Epithelial cell of esophagus (primary cell): ENCODE measurements around the gene ZNF536.

ENCODE experiments used
- DNase-seq: peaks from one replicate; pipeline ENCODE4 v3.0.0; 2010; ENCODE audit warnings: low read depth
- H3K4me3 ChIP-seq: 2 replicates; pipeline ENCODE4 v1.5.1; 2011; ENCODE audit warnings: mild to moderate bottlenecking, low read length, control low read depth
- TF ChIP-seq, protein P1 (sequence below): IDR thresholded peaks from 2 replicates; pipeline ENCODE4 v1.5.1; 2011; ENCODE audit warnings: low read depth, mild to moderate bottlenecking, low read length, control low read depth, inconsistent platforms; ENCODE audit not compliant: insufficient read depth; ENCODE audit errors: missing control alignments

ZNF536 gene

DNA sequence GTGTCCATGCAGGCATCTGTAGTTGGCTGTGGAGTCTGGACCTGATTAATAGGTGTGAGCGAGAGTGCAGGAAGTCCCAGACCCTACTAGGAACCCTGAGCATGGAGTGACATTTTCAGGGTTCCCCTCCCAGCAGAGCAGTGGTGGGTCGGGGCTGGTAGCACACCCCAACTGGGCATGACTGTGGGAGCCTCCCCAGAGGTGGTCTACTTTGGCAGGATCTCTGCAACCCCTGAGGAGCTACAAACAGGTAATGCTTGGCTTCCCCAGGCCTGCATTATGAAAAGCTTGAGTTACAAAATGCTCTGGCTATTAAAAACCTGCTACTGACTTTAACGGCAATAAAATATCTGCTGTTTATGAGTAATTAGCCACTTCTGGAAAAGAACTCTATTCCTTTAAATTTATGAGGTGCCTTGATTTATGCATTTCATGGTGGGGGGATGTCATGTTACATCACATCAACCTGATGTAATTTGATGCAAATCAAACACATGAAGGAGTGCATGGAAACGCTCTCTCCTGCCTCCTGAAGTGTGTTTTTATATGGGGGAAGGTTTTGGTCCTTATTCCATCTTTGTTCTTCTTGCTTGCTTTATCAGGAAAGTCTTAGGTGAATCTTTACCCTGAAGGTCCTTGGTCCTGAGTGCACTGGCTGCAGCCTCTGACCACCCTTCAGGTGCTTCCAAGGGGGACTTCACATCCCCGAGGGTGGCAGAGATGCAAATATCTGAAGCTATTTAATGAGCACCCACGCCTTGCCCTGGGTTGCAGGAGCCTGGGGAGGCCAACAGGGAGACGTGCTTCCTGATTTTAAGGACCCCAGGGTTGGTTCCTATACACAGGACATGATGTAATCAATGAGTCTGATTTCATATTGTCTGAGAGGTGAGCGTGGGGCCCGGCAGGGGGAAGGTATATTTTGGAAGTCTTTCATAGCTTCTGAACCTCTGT is 54.0 kb downstream of the ZNF536 start:
- no peak for DNase-seq
- H3K4me3 ChIP-seq = no peak overlapping the region
- TF ChIP-seq, protein P1, sequence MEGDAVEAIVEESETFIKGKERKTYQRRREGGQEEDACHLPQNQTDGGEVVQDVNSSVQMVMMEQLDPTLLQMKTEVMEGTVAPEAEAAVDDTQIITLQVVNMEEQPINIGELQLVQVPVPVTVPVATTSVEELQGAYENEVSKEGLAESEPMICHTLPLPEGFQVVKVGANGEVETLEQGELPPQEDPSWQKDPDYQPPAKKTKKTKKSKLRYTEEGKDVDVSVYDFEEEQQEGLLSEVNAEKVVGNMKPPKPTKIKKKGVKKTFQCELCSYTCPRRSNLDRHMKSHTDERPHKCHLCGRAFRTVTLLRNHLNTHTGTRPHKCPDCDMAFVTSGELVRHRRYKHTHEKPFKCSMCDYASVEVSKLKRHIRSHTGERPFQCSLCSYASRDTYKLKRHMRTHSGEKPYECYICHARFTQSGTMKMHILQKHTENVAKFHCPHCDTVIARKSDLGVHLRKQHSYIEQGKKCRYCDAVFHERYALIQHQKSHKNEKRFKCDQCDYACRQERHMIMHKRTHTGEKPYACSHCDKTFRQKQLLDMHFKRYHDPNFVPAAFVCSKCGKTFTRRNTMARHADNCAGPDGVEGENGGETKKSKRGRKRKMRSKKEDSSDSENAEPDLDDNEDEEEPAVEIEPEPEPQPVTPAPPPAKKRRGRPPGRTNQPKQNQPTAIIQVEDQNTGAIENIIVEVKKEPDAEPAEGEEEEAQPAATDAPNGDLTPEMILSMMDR = no peak

DNA sequence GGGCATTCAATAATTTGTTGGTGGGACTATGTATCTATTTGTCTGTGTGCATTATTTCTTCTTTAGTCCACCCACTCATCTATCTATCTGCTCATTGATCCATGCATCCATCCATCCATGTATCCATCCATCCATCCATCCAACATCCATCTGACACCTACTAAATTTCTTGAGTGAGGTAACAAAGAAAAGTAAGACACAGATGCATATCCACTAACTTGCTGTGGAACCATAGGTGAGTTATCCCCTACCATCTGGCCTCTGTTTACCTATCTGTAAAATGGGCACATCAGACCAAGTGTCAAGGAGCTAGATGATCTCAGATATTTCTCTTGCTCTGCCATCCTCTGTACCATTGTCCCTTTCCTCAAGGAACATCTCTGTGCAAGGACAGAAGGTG is 54.7 kb downstream of the ZNF536 start:
- H3K4me3 ChIP-seq = no peak overlapping the region
- no peak for DNase-seq
- TF ChIP-seq, protein P1 = no peak

DNA sequence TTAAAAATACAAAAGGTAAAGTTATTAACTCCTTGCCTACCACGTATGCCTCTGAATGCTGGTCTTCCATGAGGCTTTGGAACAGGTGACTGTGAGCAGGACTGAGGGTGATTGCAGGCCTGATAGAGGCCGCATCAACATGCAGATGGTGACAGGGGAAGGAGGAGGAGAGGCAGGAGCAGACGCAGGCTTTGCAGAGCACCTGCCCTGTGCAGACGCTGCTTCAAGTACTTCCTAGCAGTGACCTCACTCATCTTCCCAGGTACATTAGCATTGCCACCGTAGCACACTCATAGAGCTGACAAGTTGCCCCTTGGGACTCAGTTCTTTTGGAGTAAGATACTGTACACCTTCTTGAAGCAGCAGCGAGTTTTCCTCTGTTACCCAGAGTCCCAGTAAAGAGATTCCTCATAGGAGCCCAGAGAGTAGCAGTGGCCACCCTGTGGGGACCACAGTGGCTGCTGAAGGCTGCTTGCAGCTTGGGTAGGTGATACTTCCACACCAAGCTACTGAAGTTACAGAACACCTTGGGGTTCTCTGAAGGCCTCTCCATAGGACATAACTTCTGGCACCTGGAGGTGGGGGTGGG is 56.0 kb downstream of the ZNF536 start:
- DNase-seq = no peak
- TF ChIP-seq, protein P1 = no peak

DNA sequence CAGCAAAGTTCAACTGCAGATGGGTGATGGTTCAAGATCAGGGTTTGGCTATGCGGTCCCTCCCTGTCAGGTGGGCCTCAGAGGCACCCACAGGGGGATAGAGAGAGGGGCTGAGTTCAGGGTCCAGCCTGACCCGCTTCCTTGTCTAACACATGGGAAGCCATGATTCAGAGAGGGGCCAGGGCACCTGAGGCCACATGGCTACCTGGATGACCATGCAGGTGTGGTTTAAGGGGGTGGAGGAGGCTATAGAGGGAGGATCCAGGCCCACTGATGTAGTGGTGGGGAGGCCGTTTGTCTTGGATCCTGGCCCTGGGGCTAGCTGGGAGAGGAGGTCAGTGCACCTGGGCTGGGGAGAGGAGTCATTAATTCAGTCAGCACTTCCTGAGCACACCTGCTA is 56.7 kb downstream of the ZNF536 start:
- TF ChIP-seq, protein P1 = no peak
- no peak for DNase-seq
- H3K4me3 ChIP-seq = no peak overlapping the region

More for the DNA sequence above, 56.0 kb downstream of the ZNF536 start:
- H3K4me3 ChIP-seq = no peak overlapping the region

GRCh38 chr19:30430206-30430734 is 58.1 kb downstream of the ZNF536 start:
- TF ChIP-seq, protein P1 = no peak
- no peak overlapping the region for H3K4me3 ChIP-seq
- DNase-seq = no peak

DNA sequence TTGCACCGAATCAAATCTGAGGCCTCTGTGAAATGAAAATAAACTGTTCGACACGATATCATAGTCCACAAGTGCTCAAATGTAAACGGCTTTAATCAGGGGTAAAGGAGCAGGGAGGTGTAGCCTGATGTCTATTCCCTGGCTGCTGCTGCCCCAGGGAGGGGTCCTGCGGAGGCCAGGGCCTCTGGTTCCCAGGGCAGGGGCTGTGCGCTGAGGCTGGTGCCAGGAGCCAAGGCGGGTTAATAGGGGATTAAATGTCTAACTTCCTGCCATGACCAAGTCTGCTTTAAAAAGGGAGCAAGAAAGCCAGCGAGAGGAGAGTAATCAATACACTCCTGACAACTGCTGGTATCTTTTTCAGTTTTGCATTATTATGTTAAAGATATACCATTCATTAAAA is 59.4 kb downstream of the ZNF536 start:
- TF ChIP-seq, protein P1 = no peak
- no peak overlapping the region for H3K4me3 ChIP-seq
- no peak for DNase-seq
